ENCODE results near the gene PGM1. TPM values are rescaled to one million over a fixed set of nuclear protein-coding genes. Genes with fewer than 3 reads are reported as not detected.

PGM1 gene
- total RNA-seq, 1 donor from 2014 or later, result 36.9 TPM

DNA sequence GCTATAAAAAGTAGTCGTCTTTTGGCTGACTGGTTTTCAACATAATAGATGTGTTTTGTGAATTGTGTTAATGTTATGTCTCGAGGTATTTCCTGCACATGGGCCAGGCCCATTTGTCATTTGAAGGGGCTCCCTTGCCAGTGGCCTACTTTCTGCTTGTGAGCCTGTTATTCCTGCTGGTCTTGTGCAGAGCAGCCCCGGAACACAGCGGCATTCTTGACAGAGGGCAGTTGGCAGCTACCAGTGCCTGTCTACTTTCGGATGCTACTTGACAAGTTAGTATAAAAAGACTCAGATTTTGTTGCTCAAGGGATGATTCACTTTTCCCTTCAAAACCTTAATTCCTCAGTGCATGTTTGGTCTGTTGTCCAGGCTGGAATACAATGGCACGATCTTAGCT is 28.5 kb downstream of the PGM1 start:
- Mint-ChIP-seq H3K27me3 (ENCODE audit: low read depth, unreplicated experiment) (no peaks in the 10 kb centered on the region), H3K9me3 (ENCODE audit: unreplicated experiment) (no peaks in the 10 kb centered on the region), H3K27ac (ENCODE audit: unreplicated experiment) (no peak overlapping the region), H3K4me1 (ENCODE audit: low read depth, unreplicated experiment) (peaks cover 21% of the 10 kb centered on the region), H3K4me3 (ENCODE audit: unreplicated experiment) (no peak overlapping the region), H3K36me3 (ENCODE audit: low read depth, unreplicated experiment) (peaks cover 2% of the 10 kb centered on the region)
- DNase-seq (ENCODE audit: low read depth) (peak; percentile 92), FAIRE-seq (no peak)
- no peak overlapping the region for H3K4me2 ChIP-seq (ENCODE audit: low read length)
- H3K79me2 ChIP-seq (ENCODE audit: insufficient read depth, low read length), result no peaks in the 10 kb centered on the region
- H3K27ac ChIP-seq (ENCODE audit: low read depth, low read length), result no peak overlapping the region
- TF ChIP-seq, protein P1, sequence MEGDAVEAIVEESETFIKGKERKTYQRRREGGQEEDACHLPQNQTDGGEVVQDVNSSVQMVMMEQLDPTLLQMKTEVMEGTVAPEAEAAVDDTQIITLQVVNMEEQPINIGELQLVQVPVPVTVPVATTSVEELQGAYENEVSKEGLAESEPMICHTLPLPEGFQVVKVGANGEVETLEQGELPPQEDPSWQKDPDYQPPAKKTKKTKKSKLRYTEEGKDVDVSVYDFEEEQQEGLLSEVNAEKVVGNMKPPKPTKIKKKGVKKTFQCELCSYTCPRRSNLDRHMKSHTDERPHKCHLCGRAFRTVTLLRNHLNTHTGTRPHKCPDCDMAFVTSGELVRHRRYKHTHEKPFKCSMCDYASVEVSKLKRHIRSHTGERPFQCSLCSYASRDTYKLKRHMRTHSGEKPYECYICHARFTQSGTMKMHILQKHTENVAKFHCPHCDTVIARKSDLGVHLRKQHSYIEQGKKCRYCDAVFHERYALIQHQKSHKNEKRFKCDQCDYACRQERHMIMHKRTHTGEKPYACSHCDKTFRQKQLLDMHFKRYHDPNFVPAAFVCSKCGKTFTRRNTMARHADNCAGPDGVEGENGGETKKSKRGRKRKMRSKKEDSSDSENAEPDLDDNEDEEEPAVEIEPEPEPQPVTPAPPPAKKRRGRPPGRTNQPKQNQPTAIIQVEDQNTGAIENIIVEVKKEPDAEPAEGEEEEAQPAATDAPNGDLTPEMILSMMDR (IDR thresholded peaks at IDR 0.05; ENCODE audit: insufficient read depth, low read depth, low read length), result no peak
- TF ChIP-seq EZH2 (IDR thresholded peaks at IDR 0.05; ENCODE audit: insufficient read depth, low read length), result no peak
- H3K4me1 ChIP-seq (ENCODE audit: insufficient read depth, low read length), result no peaks in the 10 kb centered on the region
- no peaks in the 10 kb centered on the region for H4K20me1 ChIP-seq (ENCODE audit: insufficient read depth, low read length)
- no peak overlapping the region for H3K4me3 ChIP-seq (ENCODE audit: insufficient read depth, low read depth, low read length)
- no peak overlapping the region for H2AFZ ChIP-seq (ENCODE audit: low read depth, low read length)
- no peaks in the 10 kb centered on the region for H3K9me3 ChIP-seq (ENCODE audit: insufficient read depth, low read depth, low read length)
- no peaks in the 10 kb centered on the region for H3K27me3 ChIP-seq (ENCODE audit: insufficient read depth, low read length)
- H3K9ac ChIP-seq (ENCODE audit: low read length), result no peak overlapping the region
- no peaks in the 10 kb centered on the region for H3K36me3 ChIP-seq (ENCODE audit: insufficient read depth, low read length)

DNA sequence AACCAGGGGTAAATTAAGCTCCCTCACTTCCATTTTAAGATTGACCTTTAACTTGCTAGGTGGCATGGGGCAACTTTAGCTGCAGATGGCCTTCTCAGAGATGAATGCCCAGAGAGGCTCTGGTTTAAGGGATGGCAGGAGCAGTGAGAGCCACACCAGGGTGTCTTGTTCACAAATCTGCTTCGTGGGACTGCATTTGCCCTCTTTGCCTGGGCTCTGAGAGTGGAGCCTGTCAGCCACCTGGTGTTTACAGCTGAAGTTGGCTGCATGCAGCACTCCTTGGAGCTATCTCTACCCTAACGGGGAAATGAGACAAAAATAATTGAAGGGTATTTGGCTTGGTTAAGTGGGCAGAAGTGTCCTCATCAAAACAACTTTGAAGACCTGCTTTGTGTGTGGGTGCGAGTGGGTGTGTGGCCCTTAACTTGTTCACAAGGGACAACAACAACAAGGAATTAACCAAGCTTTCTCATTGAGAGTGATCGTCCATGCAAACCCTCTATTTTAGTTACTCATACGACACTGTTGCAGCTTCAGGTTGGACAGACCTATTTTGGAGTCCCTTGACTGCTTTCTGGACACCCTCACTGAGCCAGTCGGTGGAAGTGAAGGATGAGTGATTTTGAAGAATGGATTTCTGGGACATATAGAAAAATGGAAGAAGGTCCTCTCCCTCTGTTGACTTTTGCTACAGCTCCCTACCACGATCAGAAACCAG is 29.8 kb downstream of the PGM1 start:
- TF ChIP-seq EZH2 (IDR thresholded peaks at IDR 0.05; ENCODE audit: insufficient read depth, low read length), result no peak
- no peak overlapping the region for H2AFZ ChIP-seq (ENCODE audit: low read depth, low read length)
- no peaks in the 10 kb centered on the region for H4K20me1 ChIP-seq (ENCODE audit: insufficient read depth, low read length)
- no peak overlapping the region for H3K4me3 ChIP-seq (ENCODE audit: insufficient read depth, low read depth, low read length)
- DNase-seq (ENCODE audit: low read depth) (no peak), FAIRE-seq (peak; percentile 5)
- H3K79me2 ChIP-seq (ENCODE audit: insufficient read depth, low read length), result no peaks in the 10 kb centered on the region
- Mint-ChIP-seq H3K4me1 (ENCODE audit: low read depth, unreplicated experiment) (peaks cover 21% of the 10 kb centered on the region), H3K36me3 (ENCODE audit: low read depth, unreplicated experiment) (peaks cover 4% of the 10 kb centered on the region), H3K9me3 (ENCODE audit: unreplicated experiment) (no peaks in the 10 kb centered on the region), H3K27me3 (ENCODE audit: low read depth, unreplicated experiment) (no peaks in the 10 kb centered on the region), H3K27ac (ENCODE audit: unreplicated experiment) (no peak overlapping the region), H3K4me3 (ENCODE audit: unreplicated experiment) (no peak overlapping the region)
- no peaks in the 10 kb centered on the region for H3K27me3 ChIP-seq (ENCODE audit: insufficient read depth, low read length)
- H3K4me2 ChIP-seq (ENCODE audit: low read length), result no peak overlapping the region
- H3K9ac ChIP-seq (ENCODE audit: low read length), result no peak overlapping the region
- H3K4me1 ChIP-seq (ENCODE audit: insufficient read depth, low read length), result no peaks in the 10 kb centered on the region
- no peaks in the 10 kb centered on the region for H3K36me3 ChIP-seq (ENCODE audit: insufficient read depth, low read length)
- H3K27ac ChIP-seq (ENCODE audit: low read depth, low read length), result no peak overlapping the region
- no peaks in the 10 kb centered on the region for H3K9me3 ChIP-seq (ENCODE audit: insufficient read depth, low read depth, low read length)

DNA sequence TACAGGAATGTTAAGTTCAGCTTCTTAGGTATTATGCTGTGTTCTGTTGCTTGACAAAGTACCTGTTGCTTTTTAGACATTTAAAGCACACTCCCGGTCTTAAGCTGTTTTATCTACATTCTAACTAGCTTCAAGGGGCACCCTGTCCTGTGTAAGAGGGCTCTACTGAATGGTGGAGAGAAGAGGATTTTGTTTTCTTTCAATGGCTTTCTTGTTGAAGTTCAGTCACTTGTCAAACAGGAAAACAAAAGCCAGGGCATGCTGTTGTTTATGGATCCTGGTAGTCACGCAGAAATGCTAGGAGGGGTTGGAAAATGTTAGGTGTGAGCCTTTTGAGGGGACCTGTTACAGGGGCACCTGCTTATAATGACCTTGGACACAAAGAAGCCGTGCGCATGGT is 30.7 kb downstream of the PGM1 start:
- no peak overlapping the region for H3K27ac ChIP-seq (ENCODE audit: low read depth, low read length)
- H3K9me3 ChIP-seq (ENCODE audit: insufficient read depth, low read depth, low read length), result no peaks in the 10 kb centered on the region
- TF ChIP-seq EZH2 (IDR thresholded peaks at IDR 0.05; ENCODE audit: insufficient read depth, low read length), result no peak
- TF ChIP-seq, protein P1 (IDR thresholded peaks at IDR 0.05; ENCODE audit: insufficient read depth, low read depth, low read length), result no peak
- H3K36me3 ChIP-seq (ENCODE audit: insufficient read depth, low read length), result no peaks in the 10 kb centered on the region
- H2AFZ ChIP-seq (ENCODE audit: low read depth, low read length), result no peak overlapping the region
- H3K4me3 ChIP-seq (ENCODE audit: insufficient read depth, low read depth, low read length), result no peak overlapping the region
- Mint-ChIP-seq H3K4me3 (ENCODE audit: unreplicated experiment) (no peak overlapping the region), H3K36me3 (ENCODE audit: low read depth, unreplicated experiment) (peaks cover 6% of the 10 kb centered on the region), H3K9me3 (ENCODE audit: unreplicated experiment) (no peaks in the 10 kb centered on the region), H3K4me1 (ENCODE audit: low read depth, unreplicated experiment) (peaks cover 21% of the 10 kb centered on the region), H3K27me3 (ENCODE audit: low read depth, unreplicated experiment) (no peaks in the 10 kb centered on the region), H3K27ac (ENCODE audit: unreplicated experiment) (no peak overlapping the region)
- no peaks in the 10 kb centered on the region for H3K27me3 ChIP-seq (ENCODE audit: insufficient read depth, low read length)
- FAIRE-seq, result no peak
- no peaks in the 10 kb centered on the region for H3K4me1 ChIP-seq (ENCODE audit: insufficient read depth, low read length)
- no peak overlapping the region for H3K9ac ChIP-seq (ENCODE audit: low read length)
- no peaks in the 10 kb centered on the region for H3K79me2 ChIP-seq (ENCODE audit: insufficient read depth, low read length)
- no peaks in the 10 kb centered on the region for H4K20me1 ChIP-seq (ENCODE audit: insufficient read depth, low read length)
- DNase-seq (ENCODE audit: low read depth), result no peak
- no peak overlapping the region for H3K4me2 ChIP-seq (ENCODE audit: low read length)
